ENCODE measurements around the gene SUGCT.
"Not testable (repeated sequence)": the region's sequence is repeated elsewhere in the genome, so short reads cannot be mapped to it uniquely, and the experiment has no call there.

SUGCT gene

DNA sequence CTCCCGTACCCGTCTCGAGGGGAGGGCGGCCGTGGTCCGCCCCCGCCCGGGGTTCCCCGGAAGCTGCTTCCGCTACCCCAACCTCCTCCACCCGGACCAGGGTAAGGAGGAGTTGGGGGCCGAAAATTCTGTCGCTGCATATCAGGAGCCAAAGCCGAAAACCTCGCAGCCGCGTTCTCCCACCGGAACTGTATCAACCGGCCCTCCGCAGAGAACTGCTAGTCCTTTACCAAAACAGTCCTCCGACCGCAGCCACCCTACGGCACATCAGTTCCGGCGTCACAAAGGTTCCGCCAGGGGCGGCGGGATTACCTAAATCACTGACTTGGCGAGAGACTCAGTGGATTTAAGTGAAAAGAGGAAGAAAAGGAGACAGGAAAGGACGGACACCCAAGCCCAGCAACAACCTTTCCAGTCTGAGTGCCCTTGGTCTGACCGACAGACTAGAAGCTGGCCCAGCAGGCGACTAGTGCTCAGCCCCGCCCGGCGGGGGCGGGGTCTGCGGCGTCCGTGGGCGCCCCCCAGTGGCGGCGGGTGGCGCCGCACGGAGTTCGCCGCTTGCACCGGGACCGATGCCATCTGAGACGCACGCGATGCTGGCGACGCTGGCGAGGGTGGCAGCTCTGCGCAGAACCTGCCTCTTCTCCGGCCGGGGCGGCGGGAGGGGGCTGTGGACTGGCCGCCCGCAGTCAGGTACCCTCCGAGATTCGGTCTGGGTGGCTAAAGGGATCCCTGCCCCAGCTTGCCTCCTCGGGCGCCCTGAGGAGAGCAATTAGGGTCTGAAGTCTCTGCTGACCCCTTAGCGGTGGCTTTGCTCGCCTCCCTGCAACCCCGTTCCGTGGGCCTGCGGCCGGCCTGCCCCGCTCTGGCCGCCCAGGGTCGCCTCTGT lies at the start of gene SUGCT, which contains the start of gene MPLKIP:
SUGCT (plus strand) TSS at position 578 of the 889 bp plus-strand sequence.
MPLKIP (minus strand) TSS at position 195 of the 889 bp plus-strand sequence; CDS start at position 140, 55 bp downstream.
- peak; percentile 63 for DNase-seq (ENCODE audit: low read depth)

DNA sequence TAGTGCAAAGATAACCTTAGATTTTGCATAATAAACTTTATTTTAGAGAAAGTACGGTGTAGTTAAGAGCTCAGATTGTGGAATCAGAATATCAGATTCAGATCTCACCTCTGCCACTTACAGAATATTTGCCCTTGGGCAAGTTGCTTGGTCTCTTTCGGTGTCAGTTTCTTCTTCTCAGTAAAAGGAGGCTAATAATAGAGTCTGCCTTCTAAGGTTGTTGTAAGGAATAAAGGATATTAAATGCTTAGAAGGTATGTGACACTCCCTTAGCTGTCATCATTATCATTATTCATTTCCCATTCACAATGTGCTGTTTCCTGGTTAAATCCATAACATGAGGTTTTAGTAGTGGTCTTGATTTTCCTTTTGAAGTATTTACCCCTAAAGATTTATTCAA lies 42.6 kb upstream of the SUGCT start:
- DNase-seq (ENCODE audit: low read depth): no peak

DNA sequence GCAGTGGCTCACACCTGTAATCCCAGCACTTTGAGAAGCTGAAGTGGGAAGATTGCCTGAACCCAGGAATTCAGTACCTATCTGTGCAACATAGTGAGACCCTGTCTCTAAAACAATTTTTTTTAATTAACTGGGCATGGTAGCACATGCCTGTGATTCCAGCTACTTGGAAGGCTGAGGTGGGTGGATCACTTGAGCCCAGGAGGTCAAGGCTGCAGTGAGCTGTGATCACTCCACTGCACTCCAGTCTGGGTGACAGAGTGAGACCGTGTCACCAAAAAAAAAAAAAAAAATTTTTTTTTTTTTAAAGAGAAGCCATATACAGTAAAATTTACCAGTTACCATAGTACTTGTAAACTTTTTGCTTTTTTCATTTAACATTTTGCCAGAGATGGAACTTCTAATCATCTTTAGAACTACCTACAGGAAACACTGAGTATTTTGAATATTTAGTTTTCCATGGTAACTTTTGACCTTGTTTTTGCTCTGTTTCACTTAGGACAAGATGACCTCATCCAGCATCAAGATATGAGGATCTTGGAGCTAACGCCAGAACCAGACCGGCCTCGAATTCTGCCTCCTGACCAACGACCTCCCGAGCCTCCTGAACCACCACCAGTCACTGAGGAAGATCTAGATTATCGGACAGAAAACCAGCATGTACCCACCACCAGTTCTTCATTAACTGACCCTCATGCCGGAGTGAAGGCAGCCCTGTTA lies 41.0 kb upstream of the SUGCT start:
- no peak for DNase-seq (ENCODE audit: low read depth)

DNA sequence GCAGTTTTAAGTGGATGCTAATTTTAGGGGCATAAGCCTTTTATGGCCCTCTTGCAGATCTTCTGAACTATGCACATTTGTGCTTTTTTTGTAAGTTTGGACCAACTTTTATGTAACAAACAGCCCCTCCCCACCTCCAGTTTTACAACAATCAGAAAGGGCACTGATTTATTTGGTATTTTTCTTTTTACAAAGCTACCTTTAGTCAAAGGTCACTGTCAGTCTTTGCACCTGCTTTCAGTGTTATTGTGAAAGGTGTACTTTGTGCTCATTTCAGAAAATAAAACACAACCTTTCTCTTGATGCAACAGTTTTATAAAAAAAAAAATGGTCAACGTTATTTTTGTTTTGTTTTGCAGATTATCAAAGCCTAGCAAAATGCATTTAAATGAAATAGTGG lies 39.6 kb upstream of the SUGCT start:
- no peak for DNase-seq (ENCODE audit: low read depth)

DNA sequence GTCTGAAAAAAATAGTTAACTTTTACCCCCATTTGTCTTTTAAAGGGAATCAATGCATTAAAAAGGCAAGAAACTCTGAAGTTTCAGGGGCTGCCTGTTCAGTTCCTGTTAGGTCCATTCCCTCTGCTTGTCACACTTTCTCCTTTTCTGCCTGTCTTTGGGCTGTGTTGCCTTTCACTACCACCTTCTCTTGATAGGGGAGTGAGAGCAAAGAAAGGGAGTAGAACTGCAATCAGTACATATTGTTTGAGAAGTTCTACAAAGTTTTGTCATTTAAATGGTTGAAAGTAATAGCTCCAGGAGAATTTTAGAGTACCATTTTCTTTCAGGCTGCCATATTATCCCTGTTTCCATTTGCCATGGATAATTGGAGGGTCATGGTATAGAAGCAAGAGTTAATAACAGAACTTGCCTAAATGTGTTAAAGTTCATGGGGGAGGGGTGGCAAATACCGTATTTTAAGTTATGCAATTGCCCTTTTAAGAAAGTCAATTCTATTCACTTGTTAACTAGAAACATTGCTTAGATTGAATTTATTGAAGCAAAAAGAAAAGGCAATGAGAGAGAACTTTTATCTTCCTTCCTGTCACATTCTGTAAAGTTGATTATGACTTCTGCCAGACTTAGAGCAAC lies 39.0 kb upstream of the SUGCT start:
- DNase-seq (ENCODE audit: low read depth): no peak

DNA sequence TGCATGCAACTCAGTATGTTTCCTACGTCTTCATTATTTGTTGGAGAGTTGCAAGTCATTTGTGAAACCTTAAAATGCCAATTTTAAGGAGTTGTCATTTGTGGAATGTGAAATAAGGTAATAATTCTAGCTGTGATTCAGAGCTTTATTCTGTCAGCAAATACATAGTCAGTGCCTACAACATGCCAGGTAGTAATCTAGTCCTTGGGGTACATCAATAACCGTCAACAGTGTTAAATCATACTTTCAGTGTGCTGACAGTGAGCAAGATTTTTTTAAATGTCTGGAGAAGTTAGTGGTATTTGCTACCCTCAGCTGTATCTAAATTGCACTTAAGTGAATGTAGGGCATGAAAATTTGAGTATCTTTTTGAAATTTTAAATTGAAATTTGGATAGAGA lies 37.1 kb upstream of the SUGCT start:
- no peak for DNase-seq (ENCODE audit: low read depth)

DNA sequence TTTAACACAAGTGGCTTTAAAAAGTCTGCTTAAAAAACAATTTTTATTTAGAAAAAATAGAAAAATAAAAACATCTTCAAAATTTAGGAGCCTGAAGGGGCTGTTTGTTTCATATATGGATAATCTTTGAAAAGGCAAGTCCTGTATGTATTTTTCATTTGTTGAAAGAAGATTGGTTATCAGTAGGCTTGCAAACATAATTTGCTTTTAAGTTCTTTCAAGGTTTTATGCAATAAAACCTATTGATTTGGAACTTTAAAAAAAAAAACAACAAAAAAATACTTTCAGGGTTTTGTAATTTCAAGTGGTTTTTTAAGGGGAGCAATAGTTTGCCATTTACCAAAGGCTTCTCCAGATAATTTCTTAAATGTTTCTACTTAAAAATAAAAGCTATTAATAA lies 36.0 kb upstream of the SUGCT start:
- DNase-seq (ENCODE audit: low read depth): no peak

DNA sequence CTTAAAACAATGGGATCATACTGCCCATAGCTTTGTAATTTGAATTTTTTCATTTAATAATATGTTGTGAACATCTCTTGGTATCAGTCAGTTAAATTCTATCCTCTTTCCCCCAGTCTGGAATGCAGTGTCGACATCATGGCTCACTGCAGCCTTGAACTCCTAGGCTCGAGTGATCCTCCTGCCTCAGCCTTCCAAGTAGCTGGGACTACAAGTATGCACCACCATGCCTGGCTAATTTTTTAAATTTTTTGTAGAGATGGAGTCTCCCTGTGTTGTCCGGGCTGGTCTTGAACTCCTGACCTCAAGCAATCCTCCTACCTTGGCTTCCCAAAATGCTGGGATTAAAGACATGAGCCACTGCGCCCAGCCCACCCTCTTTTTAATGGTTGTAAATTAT lies 35.0 kb upstream of the SUGCT start:
- no peak for DNase-seq (ENCODE audit: low read depth)

DNA sequence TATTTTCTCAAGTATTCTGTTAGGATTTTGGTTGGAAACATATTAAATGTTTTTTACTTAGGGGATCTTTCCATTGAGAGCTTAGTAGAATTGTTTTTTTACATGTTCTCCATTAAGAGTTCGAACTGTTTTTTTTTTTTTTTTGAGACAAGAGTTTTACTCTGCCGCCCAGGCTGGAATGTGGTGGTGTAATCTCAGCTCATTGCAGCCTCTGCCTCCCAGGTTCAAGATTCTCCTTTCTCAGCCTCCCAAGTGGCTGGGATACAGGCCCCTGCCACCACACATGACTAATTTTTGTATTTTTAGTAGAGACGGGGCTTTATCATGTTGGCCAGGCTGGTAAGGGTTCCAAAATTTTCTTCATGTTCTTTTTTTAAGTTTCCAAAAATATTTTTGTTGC lies 33.6 kb upstream of the SUGCT start:
- no peak for DNase-seq (ENCODE audit: low read depth)

DNA sequence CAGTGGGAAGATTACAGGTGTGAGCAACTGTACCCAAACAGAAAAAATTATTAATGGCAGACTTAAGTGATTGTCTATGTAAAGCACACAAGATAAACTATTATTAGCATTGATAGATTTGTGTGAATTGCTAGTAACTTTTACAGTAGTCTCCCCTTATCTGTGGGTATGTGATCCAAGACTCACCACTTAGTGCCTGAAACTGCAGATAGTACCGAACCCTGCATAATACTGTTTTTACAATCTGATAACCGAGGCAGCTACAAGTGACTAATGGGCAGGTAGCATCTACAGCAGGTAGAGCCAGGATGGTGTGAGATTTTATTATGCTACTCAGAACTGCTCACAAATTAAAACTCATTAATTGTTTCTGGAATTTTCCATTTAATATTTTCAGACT lies 31.9 kb upstream of the SUGCT start:
- DNase-seq (ENCODE audit: low read depth): no peak

DNA sequence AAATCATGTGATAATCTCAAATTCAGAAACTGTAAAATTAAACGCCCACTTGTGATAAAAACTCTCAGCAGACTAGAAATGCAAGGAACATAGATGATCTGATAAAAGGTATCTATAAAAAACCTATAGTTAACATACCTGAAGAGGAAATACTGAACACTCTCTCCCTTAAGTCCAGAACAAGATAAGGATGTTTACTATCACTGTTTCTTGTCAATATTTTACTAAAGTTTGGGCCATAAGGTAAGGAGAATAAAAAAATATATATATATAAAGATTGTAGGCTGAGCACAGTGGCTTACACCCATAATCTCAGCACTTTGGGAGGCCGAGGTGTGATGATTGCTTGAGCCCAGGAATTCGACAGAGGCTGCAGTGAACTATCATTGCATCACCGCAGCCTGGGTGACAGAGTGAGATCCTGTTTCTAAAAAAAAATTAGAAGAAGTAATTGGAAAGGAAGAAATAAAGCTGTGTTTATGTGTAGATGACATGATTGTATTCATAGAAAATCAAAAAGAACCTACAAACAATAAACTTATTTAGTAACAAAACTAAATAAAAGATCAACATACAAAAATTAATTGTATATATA lies 28.8 kb upstream of the SUGCT start:
- DNase-seq (ENCODE audit: low read depth): no peak

DNA sequence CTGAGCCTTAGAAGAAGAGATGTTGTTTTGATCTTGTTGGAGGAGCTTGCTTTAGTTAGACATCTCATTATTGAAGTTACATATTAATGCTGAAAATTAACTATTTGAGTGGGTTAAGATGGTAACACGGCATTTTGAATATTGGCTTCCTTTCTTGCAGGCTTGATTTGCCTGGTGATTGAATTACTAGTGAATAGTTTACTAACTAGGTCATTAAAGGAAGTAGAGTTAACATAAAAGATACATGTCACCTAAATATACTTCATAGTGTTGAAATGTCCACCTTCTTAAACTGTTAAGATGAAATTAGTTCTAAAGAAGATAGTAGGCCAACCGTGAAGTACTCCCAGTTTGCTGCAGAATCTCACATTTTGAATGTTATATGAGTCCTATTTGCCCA lies 18.9 kb upstream of the SUGCT start:
- no peak for DNase-seq (ENCODE audit: low read depth)

DNA sequence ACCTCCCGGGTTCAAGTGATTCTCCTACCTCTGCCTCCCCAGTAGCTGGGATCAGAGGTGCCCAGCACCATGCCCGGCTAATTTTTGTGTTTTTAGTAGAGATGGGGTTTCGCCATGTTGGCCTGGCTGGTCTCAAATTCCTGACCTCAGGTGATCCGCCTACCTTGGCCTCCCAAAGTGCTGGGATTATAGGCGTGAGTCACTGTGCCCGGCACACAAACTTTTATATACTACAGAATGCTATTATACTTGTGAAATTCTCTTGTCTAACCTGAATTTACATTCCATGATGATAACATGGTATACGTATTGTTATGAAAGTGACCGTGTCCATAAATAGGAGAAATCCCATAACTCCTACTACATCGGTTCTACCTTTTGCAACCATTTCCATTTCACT lies 17.6 kb upstream of the SUGCT start:
- not testable (repeated sequence) for DNase-seq (ENCODE audit: low read depth)

DNA sequence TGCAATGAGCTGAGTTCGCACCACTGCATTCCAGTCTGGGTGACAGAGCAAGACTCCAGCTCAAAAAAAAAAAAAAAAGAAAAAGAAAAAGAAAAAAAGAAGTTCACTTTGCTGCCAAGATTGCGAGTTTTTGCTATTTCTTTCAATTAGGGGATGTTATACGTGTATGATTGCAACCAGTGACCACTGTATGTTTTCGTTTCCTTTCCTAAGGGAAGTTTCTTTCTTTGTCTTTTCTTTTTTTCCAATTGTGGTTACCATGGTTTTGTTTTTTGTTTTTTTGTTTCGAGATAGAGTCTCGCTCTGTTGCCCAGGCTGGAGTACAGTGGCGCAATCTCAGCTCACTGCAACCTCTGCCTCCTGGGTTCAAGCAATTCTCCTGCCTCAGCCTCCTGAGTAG lies 16.6 kb upstream of the SUGCT start:
- DNase-seq (ENCODE audit: low read depth): not testable (repeated sequence)

DNA sequence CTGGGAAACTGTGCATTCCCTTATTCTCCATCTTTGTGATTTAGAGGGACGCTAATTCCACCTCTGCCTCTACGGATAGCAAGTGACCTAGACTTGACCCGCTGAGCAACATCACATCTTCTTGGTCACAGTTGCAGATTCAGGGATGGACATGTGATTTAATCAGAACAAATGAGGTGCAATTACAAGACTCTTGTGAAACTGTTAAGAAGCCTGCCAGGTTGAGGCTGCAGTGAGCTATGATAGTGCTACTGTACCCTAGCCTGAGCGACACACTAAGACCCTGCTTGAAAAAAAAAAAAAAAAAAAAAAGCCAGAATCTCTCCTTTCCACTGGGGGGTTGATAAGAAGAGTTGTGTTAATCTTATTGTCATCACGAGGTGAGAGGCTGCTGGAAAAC lies 14.8 kb upstream of the SUGCT start:
- no peak for DNase-seq (ENCODE audit: low read depth)

DNA sequence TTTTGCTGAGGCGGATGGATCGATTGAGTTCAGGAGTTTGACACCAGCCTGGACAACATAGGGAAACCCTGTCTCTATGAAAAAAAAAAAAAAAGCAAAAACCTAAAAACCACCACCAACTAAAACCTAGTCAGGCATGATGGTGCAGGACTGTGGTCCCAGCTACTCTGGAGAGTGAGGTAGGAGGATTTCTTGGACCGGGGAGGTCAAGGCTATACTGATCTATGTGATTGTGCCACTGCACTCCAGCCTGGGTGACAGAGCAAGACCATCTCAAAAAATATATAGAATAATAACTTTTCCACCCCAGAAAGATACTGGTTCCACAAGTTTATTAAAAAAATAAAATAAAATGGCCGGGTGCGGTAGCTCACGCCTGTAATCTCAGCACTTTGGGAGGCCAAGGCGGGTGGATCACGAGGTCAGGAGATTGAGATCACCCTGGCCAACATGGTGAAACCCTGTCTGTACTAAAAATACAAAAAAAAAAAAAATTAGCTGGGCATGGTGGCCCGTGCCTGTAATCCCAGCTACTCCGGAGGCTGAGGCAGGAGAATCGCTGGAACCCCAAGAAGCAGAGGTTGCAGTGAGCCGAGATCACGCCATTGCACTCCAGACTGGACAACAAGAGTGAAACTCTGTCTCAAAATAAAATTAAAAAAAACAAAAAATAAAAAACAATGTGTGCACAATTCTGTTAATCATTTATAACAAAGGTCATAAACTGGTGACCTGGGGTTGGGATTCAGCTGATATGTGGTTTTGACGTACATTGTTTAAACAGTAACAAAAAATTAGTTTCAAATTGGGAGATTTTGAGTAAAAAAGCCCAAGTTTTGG lies 12.5 kb upstream of the SUGCT start:
- DNase-seq (ENCODE audit: low read depth): not testable (repeated sequence)

DNA sequence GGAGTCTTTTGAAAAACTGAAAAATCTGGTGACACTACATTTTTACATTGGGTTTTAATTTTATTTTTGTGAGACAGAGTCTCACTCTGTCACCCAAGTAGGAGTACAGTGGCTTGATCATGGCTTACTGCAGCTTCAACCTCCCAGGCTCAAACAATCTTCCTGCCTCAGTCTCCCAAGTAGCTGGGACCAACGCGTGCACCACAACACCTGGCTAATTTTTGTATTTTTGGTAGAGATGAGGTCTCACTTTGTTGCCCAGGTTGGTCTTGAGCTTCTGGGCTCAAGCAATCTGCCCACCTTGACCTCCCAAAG lies 11.9 kb upstream of the SUGCT start:
- no peak for DNase-seq (ENCODE audit: low read depth)

DNA sequence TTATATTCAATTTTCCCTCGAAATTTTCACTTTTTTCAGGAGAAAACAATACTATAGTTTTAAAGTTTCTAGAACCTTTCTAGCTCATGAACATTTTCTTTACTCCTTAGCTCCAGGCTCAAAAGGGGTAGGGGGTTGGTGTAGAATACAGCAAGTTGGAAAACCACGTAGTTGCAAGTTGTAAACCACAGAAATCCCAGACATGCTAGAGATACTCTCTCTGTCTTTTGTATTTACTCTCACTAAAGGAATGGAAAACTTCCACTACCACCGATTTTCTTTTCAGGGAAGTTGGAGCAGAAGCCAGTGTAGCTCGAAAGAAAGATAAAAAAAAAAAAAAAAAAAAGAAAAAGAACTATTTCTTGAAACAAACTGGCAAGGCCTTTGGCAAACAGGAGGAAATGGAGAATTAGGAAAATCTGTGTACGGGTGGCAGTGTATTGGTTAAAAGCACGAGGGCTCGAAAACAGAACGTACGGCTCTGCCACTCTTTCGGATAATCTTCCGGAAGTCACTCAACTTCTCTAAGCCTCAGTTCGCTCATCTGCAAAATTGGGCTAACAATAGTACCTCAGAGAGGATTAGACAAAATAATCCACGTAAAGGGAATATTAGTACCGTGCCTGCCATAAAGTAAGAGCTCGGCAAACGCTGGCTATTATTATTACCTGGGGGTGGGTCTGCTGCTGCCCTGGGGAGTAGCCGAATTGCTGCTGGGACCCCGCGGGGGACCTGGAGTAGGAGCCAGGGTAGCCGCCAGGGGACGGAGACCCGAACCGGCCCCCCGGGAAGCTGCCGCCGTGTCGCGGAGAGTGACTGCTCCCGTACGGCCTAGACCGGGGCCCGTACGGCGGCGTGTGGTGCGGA lies 1.0 kb upstream of the SUGCT start:
- no peak for DNase-seq (ENCODE audit: low read depth)

DNA sequence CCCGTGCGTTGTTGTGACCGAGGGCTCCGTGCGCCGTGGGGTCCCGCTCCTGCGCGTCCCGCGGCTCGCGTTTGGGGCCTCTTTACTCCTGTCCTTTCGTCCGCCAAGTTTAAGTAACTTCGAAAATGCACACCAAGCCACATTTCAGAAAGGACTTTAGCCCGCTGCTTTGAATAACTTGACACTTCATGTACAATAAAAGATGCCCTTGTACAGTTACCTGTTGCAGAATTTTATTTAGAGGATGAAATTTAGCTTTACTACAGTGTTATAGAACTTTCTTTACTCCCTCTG lies 459 bp downstream of the SUGCT start:
- no peak for DNase-seq (ENCODE audit: low read depth)

DNA sequence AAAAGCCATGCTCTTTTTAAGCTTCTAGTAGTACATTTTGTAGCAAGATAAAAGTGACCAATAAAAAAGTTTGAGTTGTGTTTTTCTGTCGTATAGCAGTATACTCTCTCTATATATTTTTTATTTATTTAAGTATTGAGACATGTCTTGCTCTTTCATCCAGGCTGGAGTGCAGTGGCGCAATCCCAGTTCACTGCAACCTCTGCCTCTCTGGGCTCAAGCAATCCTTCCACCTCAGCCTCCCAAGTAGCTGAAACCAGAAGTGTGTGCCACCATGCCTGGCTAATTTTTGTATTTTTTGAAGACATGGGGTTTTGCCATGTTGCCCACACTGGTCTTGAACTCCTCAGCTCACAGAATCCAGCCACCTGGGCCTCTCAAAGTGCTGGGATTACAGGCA lies 2.8 kb downstream of the SUGCT start:
- DNase-seq (ENCODE audit: low read depth): no peak

DNA sequence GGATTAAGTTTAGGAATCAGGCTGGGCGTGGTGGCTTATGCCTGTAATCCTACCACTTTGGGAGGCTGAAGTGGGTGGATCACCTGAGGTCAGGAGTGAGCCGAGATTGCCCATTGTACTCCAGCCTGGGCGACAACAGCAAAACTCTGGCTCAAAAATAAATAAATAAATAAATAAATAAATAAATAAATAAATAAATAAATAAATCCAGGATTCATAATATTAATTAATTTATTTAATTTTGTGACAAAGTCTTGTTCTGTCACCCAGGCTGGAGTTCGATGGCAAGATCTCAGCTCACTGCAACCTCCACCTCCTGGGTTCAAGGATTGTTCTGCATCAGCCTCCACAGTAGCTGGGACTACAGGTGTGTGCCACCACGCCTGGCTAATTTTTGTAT lies 4.2 kb downstream of the SUGCT start:
- DNase-seq (ENCODE audit: low read depth): no peak

Measured in CMK (cell line).